Trophoblast cell (in vitro differentiated cells and primary cell): ENCODE results near the gene ADARB2.
A peak's percentile ranks its signal among the peaks of the same experiment; 100 is the strongest.

Source experiments
- DNase-seq, 2 donors: peaks; one replicate each; pipeline ENCODE4 v3.0.0-alpha.2; 2016
- H2AFZ ChIP-seq: 2 replicates; pipeline ENCODE4 v1.6.1; 2013; ENCODE audit warnings: low read length, moderate library complexity, mild to moderate bottlenecking; ENCODE audit not compliant: insufficient read depth, poor library complexity
- H2AK5ac ChIP-seq: 2 replicates; pipeline ENCODE4 v1.6.1; 2013; ENCODE audit warnings: mild to moderate bottlenecking, low read length
- H2BK120ac ChIP-seq: 2 replicates; pipeline ENCODE4 v1.6.1; 2013; ENCODE audit warnings: low read length, mild to moderate bottlenecking, moderate library complexity; ENCODE audit not compliant: insufficient read depth, poor library complexity
- H2BK12ac ChIP-seq: 2 replicates; pipeline ENCODE4 v1.6.1; 2013; ENCODE audit warnings: mild to moderate bottlenecking, low read length, moderate library complexity
- H2BK5ac ChIP-seq: 2 replicates; pipeline ENCODE4 v1.6.1; 2013; ENCODE audit warnings: low read length, low read depth, moderate library complexity, mild to moderate bottlenecking; ENCODE audit not compliant: poor library complexity
- H3K14ac ChIP-seq: 2 replicates; pipeline ENCODE4 v1.6.1; 2013; ENCODE audit warnings: mild to moderate bottlenecking, low read length
- H3K18ac ChIP-seq: 2 replicates; pipeline ENCODE4 v1.6.1; 2013; ENCODE audit warnings: mild to moderate bottlenecking, low read length
- H3K23ac ChIP-seq: 2 replicates; pipeline ENCODE4 v1.6.1; 2013; ENCODE audit warnings: low read length
- H3K27ac ChIP-seq: 2 replicates; pipeline ENCODE4 v1.5.1; 2013; ENCODE audit warnings: low read depth, mild to moderate bottlenecking, inconsistent platforms, low read length, moderate library complexity
- H3K27me3 ChIP-seq: 2 replicates; pipeline ENCODE4 v1.6.1; 2013; ENCODE audit warnings: inconsistent platforms, mild to moderate bottlenecking, low read length, moderate library complexity; ENCODE audit not compliant: insufficient read depth
- H3K36me3 ChIP-seq, 2 experiments: 1 replicate in 1 of 2; 2 replicates in 1 of 2; pipeline ENCODE4 v1.6.1; 2013; ENCODE audit warnings: low read length in 2 of 2, mild to moderate bottlenecking in 2 of 2, moderate library complexity in 1 of 2; ENCODE audit not compliant: insufficient read depth in 2 of 2, control insufficient read depth in 1 of 2
- H3K4ac ChIP-seq: 2 replicates; pipeline ENCODE4 v1.6.1; 2013; ENCODE audit warnings: low read depth, mild to moderate bottlenecking, low read length, moderate library complexity
- H3K4me1 ChIP-seq, 2 experiments: 1 replicate in 1 of 2; 2 replicates in 1 of 2; pipeline ENCODE4 v1.6.1; 2013; ENCODE audit warnings: low read length in 2 of 2, mild to moderate bottlenecking in 2 of 2, moderate library complexity in 1 of 2; ENCODE audit not compliant: insufficient read depth in 2 of 2, control insufficient read depth in 1 of 2
- H3K4me2 ChIP-seq: 2 replicates; pipeline ENCODE4 v1.6.1; 2013; ENCODE audit warnings: inconsistent platforms, mild to moderate bottlenecking, low read length, moderate library complexity
- H3K4me3 ChIP-seq: 2 replicates; pipeline ENCODE4 v1.5.1; 2013; ENCODE audit warnings: mild to moderate bottlenecking, low read depth, low read length, inconsistent platforms
- H3K79me1 ChIP-seq: one replicate; pipeline ENCODE4 v1.6.1; 2013; ENCODE audit warnings: low read length
- H3K79me2 ChIP-seq: 2 replicates; pipeline ENCODE4 v1.6.1; 2013; ENCODE audit warnings: low read length, mild to moderate bottlenecking; ENCODE audit not compliant: control insufficient read depth, insufficient read depth, poor library complexity
- H3K9ac ChIP-seq: 2 replicates; pipeline ENCODE4 v1.6.1; 2013; ENCODE audit warnings: mild to moderate bottlenecking, low read length
- H3K9me3 ChIP-seq: 2 replicates; pipeline ENCODE4 v1.6.1; 2013; ENCODE audit warnings: low read depth, mild to moderate bottlenecking, control low read depth, inconsistent platforms, low read length; ENCODE audit not compliant: insufficient read depth
- H4K12ac ChIP-seq: 2 replicates; pipeline ENCODE4 v1.6.1; 2013; ENCODE audit warnings: low read depth, mild to moderate bottlenecking, low read length, moderate library complexity
- H4K8ac ChIP-seq: 2 replicates; pipeline ENCODE4 v1.6.1; 2013; ENCODE audit warnings: low read depth, mild to moderate bottlenecking, low read length, moderate library complexity
- H4K91ac ChIP-seq: one replicate; pipeline ENCODE4 v1.6.1; 2013; ENCODE audit warnings: low read depth, mild to moderate bottlenecking, low read length, moderate library complexity
- WGBS: extraction: QIAGEN DNeasy Blood & Tissue Kit; methylation state at CpG from one replicate; pipeline ENCODE4 v1.1.7; 2013; ENCODE audit warnings: missing lambda C conversion rate; ENCODE audit not compliant: insufficient read length, insufficient coverage; ENCODE audit errors: extremely low coverage; 5-methylcytosine and 5-hydroxymethylcytosine counted together

ADARB2 gene

DNA sequence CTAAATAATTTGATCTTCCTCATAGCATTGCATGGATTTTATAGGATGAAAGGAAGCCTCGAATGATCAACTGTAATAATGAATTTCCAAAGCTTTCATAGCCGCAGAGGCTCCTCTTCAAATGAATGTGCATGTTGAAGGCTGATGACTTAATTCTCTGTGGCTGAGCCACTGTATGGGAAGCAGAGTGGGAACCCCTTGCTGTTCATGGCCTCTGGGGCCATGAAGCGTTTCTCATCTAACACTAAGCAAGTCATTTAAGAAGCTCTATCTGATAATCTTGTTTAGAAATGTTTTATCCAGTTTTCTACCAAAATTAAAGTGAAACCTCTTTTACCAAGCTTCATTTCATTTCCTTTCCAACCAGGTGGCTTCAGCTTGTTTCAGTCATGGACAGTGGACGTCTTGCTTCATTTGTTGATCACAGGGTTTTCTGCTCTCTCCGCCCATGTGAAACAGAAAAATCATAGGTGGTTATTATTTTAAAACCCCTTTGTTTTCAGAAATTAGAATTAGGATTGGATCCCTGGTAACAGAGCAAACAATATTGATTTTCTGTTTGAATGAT is 10.3 kb upstream of the ADARB2 start:
- Histone ChIP-seq H3K4me1 (no peaks in the 10 kb centered on the region), H3K14ac (no peak overlapping the region), H3K36me3 (no peaks in the 10 kb centered on the region), H3K27me3 (no peaks in the 10 kb centered on the region), H3K4me3 (no peak overlapping the region), H2AFZ (no peak overlapping the region), H2AK5ac (no peak overlapping the region), H2BK5ac (no peak overlapping the region), H3K18ac (no peak overlapping the region), H3K9me3 (peaks cover 13% of the 10 kb centered on the region), H3K27ac (no peak overlapping the region), H4K91ac (no peak overlapping the region), H4K12ac (no peak overlapping the region), H3K4me2 (no peak overlapping the region), H3K4ac (no peak overlapping the region), H3K79me1 (no peaks in the 10 kb centered on the region), H3K23ac (no peak overlapping the region), H4K8ac (no peak overlapping the region), H2BK120ac (no peak overlapping the region), H3K79me2 (no peaks in the 10 kb centered on the region), H2BK12ac (no peak overlapping the region), H3K9ac (no peak overlapping the region)
- DNase-seq: no peak
- WGBS: no CpG with 5 or more reads among the region's 5 CpGs

- Histone ChIP-seq H2BK5ac (no peak overlapping the region), H4K8ac (no peak overlapping the region), H3K27me3 (no peaks in the 10 kb centered on the region), H3K79me1 (no peaks in the 10 kb centered on the region), H3K4me3 (peak overlapping the region; percentile 8), H2AK5ac (no peak overlapping the region), H3K79me2 (no peaks in the 10 kb centered on the region), H3K14ac (no peak overlapping the region), H2BK12ac (no peak overlapping the region), H3K27ac (no peak overlapping the region), H3K18ac (no peak overlapping the region), H4K91ac (no peak overlapping the region), H3K4me2 (no peak overlapping the region), H3K4me1 (no peaks in the 10 kb centered on the region), H3K9ac (no peak overlapping the region), H4K12ac (no peak overlapping the region), H3K4ac (no peak overlapping the region), H3K9me3 (peaks cover 11% of the 10 kb centered on the region), H3K36me3 (no peaks in the 10 kb centered on the region), H2BK120ac (no peak overlapping the region), H2AFZ (no peak overlapping the region), H3K23ac (no peak overlapping the region)
- DNase-seq: no peak
- whole genome bisulfite sequencing: no CpG with 5 or more reads among the region's 25 CpGs
Measured at GRCh38 chr10:1746796-1747195, 9.5 kb upstream of the ADARB2 start.

GRCh38 chr10:1745780-1746456 is 8.6 kb upstream of the ADARB2 start:
- Histone ChIP-seq H3K9me3 (peaks cover 11% of the 10 kb centered on the region), H3K79me1 (no peaks in the 10 kb centered on the region), H3K18ac (no peak overlapping the region), H4K91ac (no peak overlapping the region), H2AFZ (no peak overlapping the region), H3K4me2 (no peak overlapping the region), H2BK5ac (no peak overlapping the region), H3K79me2 (no peaks in the 10 kb centered on the region), H2BK12ac (no peak overlapping the region), H4K8ac (no peak overlapping the region), H3K14ac (no peak overlapping the region), H2AK5ac (no peak overlapping the region), H3K27ac (no peak overlapping the region), H2BK120ac (no peak overlapping the region), H3K4me1 (no peaks in the 10 kb centered on the region), H4K12ac (no peak overlapping the region), H3K9ac (no peak overlapping the region), H3K36me3 (no peaks in the 10 kb centered on the region), H3K27me3 (no peaks in the 10 kb centered on the region), H3K23ac (no peak overlapping the region), H3K4ac (no peak overlapping the region), H3K4me3 (peak overlapping the region; percentile 37)
- DNase-seq: no peak
- no CpG with 5 or more reads among the region's 9 CpGs for WGBS

DNA sequence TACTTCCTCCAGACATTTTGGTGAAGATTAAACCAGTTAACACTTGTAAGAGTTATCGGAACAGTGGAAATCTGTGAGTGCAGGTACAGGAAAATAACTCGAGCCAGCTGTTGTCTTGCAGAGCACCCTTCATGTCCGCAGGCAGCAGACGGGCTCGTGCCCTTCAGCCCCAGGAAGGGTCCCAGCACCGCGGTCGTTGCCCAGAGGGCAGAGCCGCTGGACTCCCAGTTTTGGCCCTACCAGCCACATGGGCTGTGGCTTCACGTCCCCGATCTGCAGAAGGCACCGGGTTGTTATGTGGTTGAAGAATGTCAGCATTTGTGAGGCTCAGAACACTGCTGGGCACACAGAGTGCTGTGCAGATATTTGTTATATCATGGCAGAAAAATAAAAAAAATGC is 7.2 kb upstream of the ADARB2 start:
- Histone ChIP-seq H2BK5ac (no peak overlapping the region), H3K14ac (no peak overlapping the region), H3K79me2 (no peaks in the 10 kb centered on the region), H4K91ac (no peak overlapping the region), H2BK120ac (no peak overlapping the region), H3K27me3 (no peaks in the 10 kb centered on the region), H3K18ac (no peak overlapping the region), H2AK5ac (no peak overlapping the region), H4K8ac (no peak overlapping the region), H3K9ac (no peak overlapping the region), H3K4ac (no peak overlapping the region), H3K79me1 (no peaks in the 10 kb centered on the region), H3K23ac (no peak overlapping the region), H2BK12ac (no peak overlapping the region), H3K4me3 (no peak overlapping the region), H3K4me1 (no peaks in the 10 kb centered on the region), H3K9me3 (peaks cover 11% of the 10 kb centered on the region), H3K27ac (no peak overlapping the region), H2AFZ (no peak overlapping the region), H4K12ac (no peak overlapping the region), H3K4me2 (no peak overlapping the region), H3K36me3 (no peaks in the 10 kb centered on the region)
- WGBS: no CpG with 5 or more reads among the region's 12 CpGs
- no peak for DNase-seq
